ENCODE results near the gene STK11IP. TPM values are rescaled to one million over a fixed set of nuclear protein-coding genes. Genes with fewer than 3 reads are reported as not detected.

Gene STK11IP
- polyA plus RNA-seq, 4 donors = 18.8 to 39.0 (median 24.4) TPM

DNA sequence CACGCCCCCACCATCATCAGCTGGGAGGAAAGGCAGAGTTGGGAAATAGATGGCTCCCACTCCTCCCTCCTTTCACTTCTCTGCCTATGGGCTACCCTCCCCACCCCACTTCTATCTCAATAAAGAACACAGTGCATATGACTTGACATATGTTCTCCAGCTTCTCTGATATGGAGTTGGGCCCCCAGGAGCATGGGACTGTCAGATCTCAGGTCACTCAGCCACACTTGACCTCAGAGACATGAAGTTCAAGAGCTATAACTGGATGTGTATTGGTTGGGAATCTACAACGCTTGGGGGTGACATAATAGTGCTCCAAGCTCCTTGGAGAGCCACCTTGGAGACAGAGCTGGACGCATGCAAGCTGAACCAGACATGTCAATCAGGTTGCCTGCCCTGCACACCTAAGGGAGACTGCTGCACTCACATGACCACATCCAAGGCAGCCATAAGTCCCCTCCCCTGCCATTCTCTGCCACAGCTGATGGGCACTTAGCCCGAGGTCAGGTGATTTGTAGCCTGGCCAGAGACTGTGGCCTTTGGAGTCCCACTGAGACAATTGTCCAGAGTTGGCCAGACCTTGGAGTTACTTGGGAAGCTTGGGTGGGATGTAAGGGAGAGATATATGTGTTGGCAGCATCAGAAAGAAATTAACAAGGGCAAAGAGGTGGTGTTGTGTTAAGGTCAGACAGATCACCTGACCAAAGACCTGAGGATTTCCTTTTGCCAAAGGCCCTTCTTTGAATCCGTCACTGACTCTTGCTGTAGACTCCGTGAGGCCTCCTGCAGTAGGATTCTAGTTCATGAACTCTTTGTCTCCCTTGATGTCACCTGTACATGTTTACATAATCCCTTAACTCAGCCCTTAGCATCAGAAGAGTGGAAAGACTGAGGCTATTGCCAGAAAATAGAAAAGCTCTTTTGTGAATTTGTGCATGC is 21.8 kb upstream of the STK11IP start:
- DNase-seq (ENCODE audit: low read depth in 4 of 4, low spot score in 3 of 4) = no peak

GRCh38 chr2:219576505-219577388 is 20.9 kb upstream of the STK11IP start:
- no peak for DNase-seq (ENCODE audit: low read depth in 4 of 4, low spot score in 3 of 4)

DNA sequence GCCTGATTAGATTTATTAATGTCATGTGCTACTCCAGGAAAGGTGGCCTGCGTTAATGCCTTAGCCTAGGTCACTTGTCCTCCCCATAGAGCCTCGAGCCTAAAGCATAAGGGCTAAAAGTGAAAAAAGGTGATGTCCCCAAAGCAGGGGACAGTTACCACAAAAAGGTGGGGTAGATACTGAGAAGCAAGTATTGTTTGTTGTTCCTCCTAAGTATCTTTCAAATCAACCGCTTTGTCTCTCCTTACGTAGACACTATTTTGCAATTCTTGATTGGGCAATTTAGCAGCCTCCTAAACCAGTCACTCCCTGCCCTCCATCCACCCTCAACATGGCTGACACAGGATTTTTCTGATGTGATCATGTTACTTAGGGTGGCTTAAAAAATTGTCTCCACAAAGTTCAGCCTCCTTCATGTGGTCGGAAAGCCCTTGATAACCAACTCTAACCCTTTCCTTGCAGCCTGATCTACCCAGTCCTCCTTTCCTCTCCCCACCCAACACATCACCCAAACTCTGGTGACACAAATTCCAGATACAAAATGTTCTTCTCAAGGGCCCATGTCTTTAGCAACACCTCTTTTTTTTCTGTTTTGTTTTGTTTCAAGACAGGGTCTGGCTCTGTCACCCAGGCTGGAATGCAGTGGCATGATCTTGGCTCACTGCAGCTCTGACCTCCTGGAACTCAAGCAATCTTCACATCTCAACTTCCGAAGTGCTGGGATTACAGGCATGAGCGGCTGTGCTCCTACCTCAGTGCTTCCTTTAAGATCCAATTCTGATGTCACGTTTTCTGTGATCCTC is 18.6 kb upstream of the STK11IP start:
- no peak for DNase-seq (ENCODE audit: low read depth in 4 of 4, low spot score in 3 of 4)

- no peak for DNase-seq (ENCODE audit: low read depth in 4 of 4, low spot score in 3 of 4)
These were observed 16.3 kb upstream of the STK11IP start for GRCh38 chr2:219581346-219581745.

GRCh38 chr2:219591091-219591490 is 6.6 kb upstream of the STK11IP start:
- DNase-seq (ENCODE audit: low read depth in 4 of 4, low spot score in 3 of 4) = no peak

DNA sequence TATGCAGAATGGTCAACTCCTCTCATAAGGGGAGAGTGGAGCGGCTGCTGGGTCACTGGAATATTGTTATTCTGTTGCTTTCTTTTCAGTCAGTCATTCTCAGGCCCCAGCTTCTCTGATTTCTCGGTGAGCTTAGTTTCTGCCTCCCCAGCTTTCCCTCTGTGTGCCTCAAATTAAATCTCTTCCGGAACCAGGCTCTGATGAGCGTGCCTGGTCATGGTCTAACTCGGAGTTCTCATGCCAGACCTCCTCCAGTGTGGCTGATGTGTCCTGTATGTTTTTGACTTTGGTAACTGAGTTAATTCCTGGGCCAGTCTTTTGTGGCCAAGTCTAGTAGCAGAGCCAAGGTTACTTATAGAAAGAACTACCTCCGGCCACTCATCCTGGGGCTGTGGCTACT is 4.9 kb upstream of the STK11IP start:
- DNase-seq (ENCODE audit: low read depth in 4 of 4, low spot score in 3 of 4) = no peak

GRCh38 chr2:219593154-219593553 is 4.5 kb upstream of the STK11IP start:
- no peak for DNase-seq (ENCODE audit: low read depth in 4 of 4, low spot score in 3 of 4)

DNA sequence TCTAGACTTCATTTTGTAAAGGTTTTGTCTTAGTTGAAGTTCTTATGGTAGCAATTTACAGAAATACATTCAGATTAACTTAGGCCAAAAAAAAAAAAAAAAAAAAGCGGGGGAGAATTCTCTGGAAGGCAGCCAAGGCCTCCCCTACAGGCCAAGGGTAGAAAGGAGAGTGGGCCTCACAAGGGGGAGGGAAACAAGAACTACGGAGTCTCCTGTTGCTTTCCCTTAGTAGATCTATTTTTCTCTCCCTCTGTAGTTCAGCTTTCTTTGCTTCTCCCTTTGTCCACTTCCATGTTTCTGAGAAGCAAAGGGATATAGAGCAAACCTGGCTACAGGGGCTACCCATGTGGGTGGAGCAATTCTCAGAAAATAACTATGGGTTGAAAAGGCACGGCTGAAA is 2.4 kb upstream of the STK11IP start:
- DNase-seq (ENCODE audit: low read depth in 4 of 4, low spot score in 3 of 4) = peak in 1 of 4 donors; percentile 61

DNA sequence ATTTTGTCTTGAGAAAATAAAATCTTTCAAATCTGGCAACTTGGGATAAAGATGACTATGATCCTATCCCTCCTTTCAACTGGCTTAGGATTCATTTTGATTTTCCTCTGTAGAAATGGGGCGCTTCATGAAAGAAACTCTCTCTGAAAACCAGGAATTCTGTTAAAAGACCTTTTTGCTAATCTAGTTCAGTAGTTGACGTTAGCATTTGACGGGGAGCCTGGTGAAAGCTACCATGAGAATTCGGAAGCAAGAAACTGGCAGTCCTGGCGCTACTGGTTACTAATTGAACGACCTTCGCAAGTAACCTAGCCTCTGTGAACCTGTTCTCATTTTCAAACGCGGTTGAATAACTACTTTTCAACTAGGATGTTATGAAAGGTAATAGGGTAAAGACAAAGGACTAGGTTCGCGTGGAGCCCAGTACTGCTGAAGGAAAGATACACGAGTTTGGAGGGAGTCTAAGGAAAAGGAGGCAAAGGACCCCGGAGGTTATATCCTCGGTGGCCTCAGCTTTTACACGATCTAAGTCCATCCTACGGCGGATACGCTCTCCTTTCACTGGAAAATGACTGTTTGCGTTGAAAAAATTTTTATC is 604 bp upstream of the STK11IP start:
- DNase-seq (ENCODE audit: low read depth in 4 of 4, low spot score in 3 of 4) = no peak

DNA sequence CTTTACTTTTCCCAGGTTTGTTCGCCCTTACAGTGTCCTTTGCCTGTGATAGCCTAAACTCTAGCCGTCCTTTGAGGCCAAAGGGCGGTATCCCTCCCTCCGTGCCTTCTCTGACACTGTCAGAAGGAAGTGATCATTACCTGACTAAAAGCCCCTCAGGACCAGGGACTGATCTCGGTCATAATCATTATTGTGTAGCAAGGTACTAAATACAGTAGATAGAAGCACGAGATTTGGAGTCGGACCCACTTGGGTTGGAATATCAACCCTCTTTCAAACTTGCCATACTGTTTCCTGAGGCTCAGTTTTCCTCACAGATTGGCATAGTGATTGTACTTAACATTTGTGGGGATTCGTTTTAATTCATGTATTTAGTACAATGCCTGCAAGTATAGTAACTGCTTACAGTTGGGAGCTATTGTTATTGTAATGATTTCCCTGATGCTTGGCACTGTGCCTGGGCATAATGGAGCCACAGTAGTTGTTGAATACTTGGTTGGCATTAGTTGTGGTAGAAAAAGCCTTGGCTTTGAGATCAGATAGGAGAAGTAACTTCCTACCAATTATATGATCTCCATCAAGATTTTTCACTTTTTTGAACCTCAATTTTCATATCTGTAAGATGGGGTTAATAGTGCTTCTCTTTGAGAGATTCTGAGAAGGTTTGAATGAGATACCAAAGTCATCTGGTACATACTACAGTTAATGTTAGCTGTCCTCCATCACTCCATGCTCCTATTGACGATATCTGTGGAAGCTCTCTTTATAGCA is 836 bp downstream of the STK11IP start:
- DNase-seq (ENCODE audit: low read depth in 4 of 4, low spot score in 3 of 4) = no peak

DNA sequence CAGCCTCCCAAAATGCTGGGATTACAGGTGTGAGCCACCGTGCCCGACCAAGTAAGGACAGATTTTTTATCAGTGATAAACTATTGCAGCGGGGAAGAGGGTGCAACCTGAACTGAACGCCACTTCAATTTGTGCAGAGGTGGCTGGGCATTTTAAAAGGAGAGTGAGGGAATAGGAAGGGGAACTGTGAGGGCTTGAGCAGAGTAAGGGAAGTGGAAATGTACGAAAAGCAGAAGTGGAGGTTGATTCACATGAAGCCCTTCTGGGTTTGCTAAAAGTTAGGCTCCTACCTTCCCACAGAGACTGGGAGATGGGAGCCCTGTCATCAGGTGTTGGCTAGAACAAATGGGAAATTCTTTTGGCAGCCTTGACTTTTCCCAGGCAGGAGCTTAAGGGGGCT is 6.1 kb downstream of the STK11IP start:
- no peak for DNase-seq (ENCODE audit: low read depth in 4 of 4, low spot score in 3 of 4)

- no peak for DNase-seq (ENCODE audit: low read depth in 4 of 4, low spot score in 3 of 4)
These were observed 7.9 kb downstream of the STK11IP start for GRCh38 chr2:219605607-219605954.

GRCh38 chr2:219607931-219608330 is 10.3 kb downstream of the STK11IP start:
- no peak for DNase-seq (ENCODE audit: low read depth in 4 of 4, low spot score in 3 of 4)

DNA sequence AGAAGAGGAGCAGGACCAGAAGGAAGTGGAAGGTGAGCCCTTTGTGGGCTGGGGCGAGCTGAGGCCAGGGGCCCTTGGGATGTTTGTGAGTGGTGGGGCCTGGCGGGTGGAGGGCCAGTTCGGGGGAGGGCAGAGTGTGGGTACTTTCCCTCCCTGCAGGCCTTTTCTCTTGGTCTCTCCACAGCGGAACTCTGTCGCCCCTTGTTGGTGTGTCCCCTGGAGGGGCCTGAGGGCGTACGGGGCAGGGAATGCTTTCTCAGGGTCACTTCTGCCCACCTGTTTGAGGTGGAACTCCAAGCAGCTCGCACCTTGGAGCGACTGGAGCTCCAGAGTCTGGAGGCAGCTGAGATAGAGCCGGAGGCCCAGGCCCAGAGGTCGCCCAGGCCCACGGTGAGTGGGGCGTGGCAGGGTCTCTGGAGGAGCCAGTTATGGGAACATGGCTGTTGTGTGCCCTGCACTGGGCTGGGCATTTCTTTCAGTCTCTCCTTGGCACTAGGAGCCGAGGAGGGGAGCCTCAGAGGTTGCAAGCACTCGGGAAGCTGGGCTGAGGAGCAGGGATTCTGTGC is 10.8 kb downstream of the STK11IP start:
- no peak for DNase-seq (ENCODE audit: low read depth in 4 of 4, low spot score in 3 of 4)

GRCh38 chr2:219609149-219609750 is 11.6 kb downstream of the STK11IP start:
- no peak for DNase-seq (ENCODE audit: low read depth in 4 of 4, low spot score in 3 of 4)

DNA sequence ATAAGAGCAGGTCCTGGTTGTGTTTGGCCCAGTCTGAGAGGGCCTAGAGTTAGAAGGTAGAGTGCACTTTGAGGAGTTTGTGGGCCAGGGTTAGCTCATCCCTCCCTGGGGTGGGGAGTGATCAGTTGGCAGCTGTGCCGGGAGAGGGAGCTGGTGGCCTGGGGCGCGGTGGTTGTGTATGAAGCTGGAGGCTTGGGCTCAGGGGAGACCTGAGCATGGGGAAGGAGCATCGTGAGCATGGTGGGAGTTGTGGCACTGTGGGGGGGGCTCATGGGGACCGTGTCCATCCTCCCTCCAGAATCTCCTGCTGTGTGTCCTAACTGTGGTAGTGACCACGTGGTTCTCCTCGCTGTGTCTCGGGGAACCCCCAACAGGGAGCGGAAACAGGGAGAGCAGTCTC is 13.6 kb downstream of the STK11IP start:
- DNase-seq (ENCODE audit: low read depth in 4 of 4, low spot score in 3 of 4) = no peak

DNA sequence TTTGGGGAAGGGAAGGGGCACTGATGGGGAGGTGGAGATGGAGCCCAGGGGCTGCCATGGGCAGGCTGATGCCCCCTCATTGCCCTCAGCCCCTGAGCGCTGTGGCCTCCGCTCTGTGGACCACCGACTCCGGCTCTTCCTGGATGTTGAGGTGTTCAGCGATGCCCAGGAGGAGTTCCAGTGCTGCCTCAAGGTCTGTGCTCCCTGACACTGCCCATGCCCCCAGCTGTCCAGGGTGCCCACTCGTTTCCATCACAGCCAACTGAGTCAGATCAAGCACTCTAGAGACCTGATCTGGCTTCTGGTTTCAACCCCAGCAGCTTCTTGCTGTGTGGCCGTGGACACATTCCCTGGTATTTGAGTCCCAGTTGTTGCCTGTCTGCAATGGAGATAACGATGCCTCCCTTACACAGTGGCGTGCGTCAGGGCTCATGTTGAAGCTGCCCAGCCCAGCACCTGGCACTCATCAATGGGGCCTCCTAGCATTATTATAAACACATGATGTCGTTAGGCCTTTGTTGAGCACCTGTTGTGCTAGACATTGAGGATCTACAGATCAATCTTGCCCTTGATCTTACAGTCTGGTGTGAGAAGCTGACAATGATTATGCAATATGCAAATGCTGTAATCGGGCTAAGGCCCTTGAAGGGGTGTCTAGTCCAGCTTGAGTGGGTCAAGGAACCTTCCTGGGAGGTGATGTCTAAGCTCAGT is 14.4 kb downstream of the STK11IP start:
- no peak for DNase-seq (ENCODE audit: low read depth in 4 of 4, low spot score in 3 of 4)

GRCh38 chr2:219612577-219613286 is 15.1 kb downstream of the STK11IP start:
- DNase-seq (ENCODE audit: low read depth in 4 of 4, low spot score in 3 of 4) = no peak
